GM12801 (cell line): ENCODE measurements around the gene IL26.

Experiments
- TF ChIP-seq, protein P1 (sequence below): IDR thresholded peaks from one replicate; pipeline ENCODE4 v1.5.1; 2011; ENCODE audit warnings: control low read depth; ENCODE audit not compliant: insufficient read length; ENCODE audit errors: extremely low read depth

Gene IL26, protein sequence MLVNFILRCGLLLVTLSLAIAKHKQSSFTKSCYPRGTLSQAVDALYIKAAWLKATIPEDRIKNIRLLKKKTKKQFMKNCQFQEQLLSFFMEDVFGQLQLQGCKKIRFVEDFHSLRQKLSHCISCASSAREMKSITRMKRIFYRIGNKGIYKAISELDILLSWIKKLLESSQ

DNA sequence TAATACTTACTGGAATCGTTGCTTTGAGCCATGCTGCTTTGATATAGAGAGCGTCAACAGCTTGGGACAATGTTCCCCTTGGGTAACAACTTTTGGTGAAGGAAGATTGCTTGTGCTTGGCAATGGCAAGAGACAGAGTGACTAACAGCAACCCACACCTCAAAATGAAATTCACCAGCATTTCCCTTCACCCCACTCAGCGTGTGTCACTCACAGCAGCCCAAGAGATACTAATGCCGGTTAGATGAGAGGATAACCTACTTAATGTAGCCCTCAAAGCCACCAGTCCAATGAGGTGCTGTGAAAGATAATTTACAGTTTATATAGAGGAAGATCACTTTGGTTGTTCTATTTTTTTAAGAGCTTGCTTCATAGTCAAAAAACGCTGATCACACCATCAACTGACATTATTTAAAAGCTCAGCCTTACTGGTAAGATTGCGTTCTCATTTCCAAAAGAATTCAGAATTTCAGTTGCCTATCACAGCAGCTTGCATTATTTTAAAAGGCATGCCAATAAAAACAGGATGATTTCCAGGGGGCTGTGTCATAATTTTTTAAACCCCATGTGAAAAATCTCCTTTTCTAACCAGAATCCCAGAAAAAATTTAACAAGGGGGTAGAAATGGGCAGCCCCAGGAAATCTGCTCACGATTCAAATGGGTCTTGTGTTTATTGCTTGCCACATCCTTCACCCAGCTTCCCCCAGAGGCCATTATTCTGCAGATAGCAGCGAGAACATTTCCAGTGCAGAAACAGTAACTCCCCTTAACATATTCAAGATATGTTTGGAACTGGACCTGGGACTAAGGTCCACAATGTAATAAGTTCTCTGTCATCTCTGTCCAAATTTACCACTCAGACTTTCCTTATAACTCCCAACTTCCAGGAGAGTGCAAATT, at the start of gene IL26:
TSS of gene IL26 (minus strand) at position 235 of the 901 bp plus-strand sequence. CDS start at position 181, 54 bp downstream.
- TF ChIP-seq, protein P1, sequence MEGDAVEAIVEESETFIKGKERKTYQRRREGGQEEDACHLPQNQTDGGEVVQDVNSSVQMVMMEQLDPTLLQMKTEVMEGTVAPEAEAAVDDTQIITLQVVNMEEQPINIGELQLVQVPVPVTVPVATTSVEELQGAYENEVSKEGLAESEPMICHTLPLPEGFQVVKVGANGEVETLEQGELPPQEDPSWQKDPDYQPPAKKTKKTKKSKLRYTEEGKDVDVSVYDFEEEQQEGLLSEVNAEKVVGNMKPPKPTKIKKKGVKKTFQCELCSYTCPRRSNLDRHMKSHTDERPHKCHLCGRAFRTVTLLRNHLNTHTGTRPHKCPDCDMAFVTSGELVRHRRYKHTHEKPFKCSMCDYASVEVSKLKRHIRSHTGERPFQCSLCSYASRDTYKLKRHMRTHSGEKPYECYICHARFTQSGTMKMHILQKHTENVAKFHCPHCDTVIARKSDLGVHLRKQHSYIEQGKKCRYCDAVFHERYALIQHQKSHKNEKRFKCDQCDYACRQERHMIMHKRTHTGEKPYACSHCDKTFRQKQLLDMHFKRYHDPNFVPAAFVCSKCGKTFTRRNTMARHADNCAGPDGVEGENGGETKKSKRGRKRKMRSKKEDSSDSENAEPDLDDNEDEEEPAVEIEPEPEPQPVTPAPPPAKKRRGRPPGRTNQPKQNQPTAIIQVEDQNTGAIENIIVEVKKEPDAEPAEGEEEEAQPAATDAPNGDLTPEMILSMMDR: no peak

DNA sequence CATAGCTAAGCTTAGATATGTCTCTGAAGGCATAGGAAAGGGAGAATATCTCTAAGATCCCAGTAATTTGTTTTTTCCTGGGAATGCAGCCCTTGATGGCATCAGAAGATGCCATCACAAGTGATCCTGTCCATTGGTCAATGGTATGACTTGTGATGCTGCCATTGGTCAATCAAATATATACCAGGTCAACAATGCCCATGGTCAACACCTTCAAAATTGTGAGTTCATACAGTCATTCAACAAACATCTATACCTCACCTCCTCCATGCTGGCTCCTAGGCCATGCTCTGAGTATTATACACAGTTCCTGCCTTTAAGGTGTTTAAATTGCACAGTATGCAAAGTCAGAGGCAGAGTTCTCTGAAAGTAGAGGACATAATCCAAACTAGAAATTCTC, 47.1 kb upstream of the IL26 start:
- TF ChIP-seq, protein P1: no peak

DNA sequence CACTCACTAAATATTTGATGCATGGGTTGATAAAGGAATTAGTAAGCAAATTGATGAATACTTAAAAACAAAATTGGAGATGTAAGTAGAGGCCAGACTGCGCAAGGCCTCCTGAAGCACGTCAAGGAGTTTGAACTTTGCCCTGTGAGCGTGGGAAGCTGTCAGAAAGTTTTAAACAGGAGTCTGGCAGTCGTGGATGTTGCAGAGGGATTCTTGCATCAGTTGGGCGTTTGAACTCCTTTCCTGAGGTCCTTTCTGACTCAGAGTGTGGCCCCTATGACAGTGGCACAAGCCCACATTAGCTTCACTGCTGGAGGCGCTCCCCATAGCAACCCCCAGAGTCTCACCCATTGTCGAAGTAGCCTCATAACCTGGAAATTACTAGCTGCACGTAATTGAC, 45.7 kb upstream of the IL26 start:
- TF ChIP-seq, protein P1: no peak

DNA sequence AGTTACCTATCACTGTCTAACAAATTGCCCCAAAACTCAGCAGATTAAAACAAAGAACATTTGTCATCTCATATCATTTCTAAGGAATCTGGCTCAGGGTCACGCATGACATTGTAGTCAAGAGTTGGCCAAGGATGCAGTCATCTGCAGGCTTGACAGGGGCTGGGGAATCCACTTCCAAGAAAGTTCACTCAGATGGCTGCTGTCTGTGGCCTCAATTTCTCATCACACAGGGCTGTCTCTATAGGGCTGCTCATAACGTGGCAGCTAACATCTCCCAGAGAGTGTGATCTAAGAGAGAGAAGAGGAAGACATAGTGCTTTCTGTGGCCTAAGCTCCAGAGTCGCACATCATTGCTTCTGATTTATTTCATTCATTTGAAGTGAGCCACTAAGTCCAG, 44.7 kb upstream of the IL26 start:
- TF ChIP-seq, protein P1: no peak

DNA sequence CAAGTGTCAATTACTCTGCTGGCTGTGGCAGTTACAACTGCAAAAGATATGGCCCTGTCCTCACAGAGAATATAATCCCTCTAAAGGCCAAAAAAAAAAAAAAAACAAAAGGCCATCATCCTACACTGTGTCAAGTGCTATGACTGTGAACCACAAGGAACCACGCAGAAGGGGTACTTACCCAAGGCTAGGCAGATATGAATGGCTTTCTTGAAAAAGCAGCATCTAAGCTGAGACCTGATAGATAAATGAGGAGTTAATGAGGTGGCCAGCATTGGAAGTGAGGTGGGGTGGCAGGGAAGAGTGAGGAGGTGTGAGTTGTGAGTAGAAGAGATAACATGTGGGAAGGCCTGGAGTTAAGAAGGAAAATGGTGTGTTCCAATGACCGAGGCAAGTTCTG, 44.2 kb upstream of the IL26 start:
- TF ChIP-seq, protein P1: no peak

DNA sequence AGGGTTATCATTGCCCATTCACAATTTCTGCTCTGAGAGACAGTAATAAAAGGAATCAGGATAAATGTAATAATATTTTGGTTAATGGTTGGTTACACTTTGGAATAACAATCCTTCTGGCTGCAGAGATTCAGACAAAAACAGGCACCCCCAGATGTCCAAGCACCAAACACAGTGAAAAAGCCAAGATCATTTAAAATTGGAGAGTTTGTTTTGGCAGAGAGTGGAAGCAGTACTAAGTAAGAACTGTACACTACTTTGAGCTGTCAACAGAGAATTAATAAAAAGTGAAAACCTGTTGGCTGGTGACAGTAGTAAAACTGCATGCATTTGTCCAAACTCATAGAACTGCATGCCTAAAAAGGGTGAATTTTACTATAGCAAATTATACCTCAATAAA, 43.4 kb upstream of the IL26 start:
- TF ChIP-seq, protein P1: no peak

DNA sequence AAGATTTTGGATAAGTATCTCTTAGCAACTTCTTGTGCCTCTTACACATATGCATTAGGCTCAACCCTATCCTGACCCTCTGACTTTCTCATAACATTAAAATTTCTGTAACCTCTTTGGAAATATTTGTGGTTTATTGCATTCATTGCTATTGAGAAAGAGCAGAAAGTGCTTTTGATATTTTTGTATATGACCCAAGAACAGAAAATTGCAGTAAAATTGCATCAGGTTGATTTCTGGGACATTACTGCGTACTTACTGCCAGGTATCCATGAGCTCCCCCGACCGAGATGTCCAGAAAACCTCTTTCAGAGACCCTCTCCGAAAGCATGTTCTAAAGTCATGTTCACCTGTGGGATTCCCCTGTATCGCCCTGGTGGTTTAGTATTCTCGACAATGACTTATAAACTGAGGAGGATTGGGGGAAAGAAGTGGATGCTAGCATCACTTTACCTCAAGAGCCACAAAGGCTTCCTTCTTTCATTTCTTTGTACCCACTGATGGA, 42.3 kb upstream of the IL26 start:
- TF ChIP-seq, protein P1: no peak
